ENCODE measurements around the gene SPRED1. TPM values are rescaled to one million over a fixed set of nuclear protein-coding genes. Genes with fewer than 3 reads are reported as not detected.

The SPRED1 gene
- total and polyA plus RNA-seq, 2 donors (not counting 1 experiment from before 2014, with no cell fraction given) = 0.09 to 2.1 TPM

- Histone ChIP-seq H3K36me3 (replicated peaks in 1 of 2; ENCODE audit: control extremely low read depth in 1 of 2, control insufficient read depth in 1 of 2, extremely low read depth in 1 of 2, insufficient read depth in 2 of 2, low read length in 1 of 2) (no peaks in the 10 kb centered on the region), H3K79me2 (ENCODE audit: control insufficient read depth, insufficient read depth, low read length) (no peaks in the 10 kb centered on the region), H4K20me1 (ENCODE audit: control insufficient read depth, insufficient read depth, low read length, poor library complexity, severe bottlenecking) (no peaks in the 10 kb centered on the region), H3K4me1 (ENCODE audit: control insufficient read depth in 2 of 2, insufficient read depth in 2 of 2, low read length in 2 of 2) (no peaks in the 10 kb centered on the region), H3K27ac (ENCODE audit: low read length in 2 of 2) (no peak overlapping the region), H3K27me3 (replicated peaks in 1 of 4; ENCODE audit: control extremely low read depth in 1 of 4, control insufficient read depth in 3 of 4, insufficient read depth in 4 of 4, low read length in 3 of 4) (no peaks in the 10 kb centered on the region), H2AFZ (ENCODE audit: insufficient read depth, low read depth, low read length, poor library complexity, severe bottlenecking) (no peak overlapping the region), H3K4me2 (replicated peaks; ENCODE audit: low read depth, low read length, poor library complexity, severe bottlenecking) (no peak overlapping the region), H3K4me3 (ENCODE audit: control extremely low read depth in 1 of 5, extremely low read depth in 1 of 5, insufficient read depth in 1 of 5, low read depth in 2 of 5, low read length in 4 of 5) (no peak overlapping the region), H3K9ac (ENCODE audit: low read length) (no peak overlapping the region), H3K9me3 (ENCODE audit: control extremely low read depth in 1 of 3, control insufficient read depth in 2 of 3, insufficient read depth in 1 of 3, low read length in 2 of 3) (no peaks in the 10 kb centered on the region)
- intact Hi-C loops (cut with micrococcal nuclease) = no loop called here
- CTCF ChIA-PET = no interaction called here
- TF ChIP-seq, protein P1, sequence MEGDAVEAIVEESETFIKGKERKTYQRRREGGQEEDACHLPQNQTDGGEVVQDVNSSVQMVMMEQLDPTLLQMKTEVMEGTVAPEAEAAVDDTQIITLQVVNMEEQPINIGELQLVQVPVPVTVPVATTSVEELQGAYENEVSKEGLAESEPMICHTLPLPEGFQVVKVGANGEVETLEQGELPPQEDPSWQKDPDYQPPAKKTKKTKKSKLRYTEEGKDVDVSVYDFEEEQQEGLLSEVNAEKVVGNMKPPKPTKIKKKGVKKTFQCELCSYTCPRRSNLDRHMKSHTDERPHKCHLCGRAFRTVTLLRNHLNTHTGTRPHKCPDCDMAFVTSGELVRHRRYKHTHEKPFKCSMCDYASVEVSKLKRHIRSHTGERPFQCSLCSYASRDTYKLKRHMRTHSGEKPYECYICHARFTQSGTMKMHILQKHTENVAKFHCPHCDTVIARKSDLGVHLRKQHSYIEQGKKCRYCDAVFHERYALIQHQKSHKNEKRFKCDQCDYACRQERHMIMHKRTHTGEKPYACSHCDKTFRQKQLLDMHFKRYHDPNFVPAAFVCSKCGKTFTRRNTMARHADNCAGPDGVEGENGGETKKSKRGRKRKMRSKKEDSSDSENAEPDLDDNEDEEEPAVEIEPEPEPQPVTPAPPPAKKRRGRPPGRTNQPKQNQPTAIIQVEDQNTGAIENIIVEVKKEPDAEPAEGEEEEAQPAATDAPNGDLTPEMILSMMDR (IDR thresholded peaks at IDR 0.05) = no peak
- TF ChIP-seq EZH2 (IDR thresholded peaks at IDR 0.05; ENCODE audit: borderline replicate concordance, insufficient read depth, low read depth, low read length, poor library complexity, severe bottlenecking) = no peak
- DNase-seq (no peak), ATAC-seq (ENCODE audit: low read depth) (no peak)
- Mint-ChIP-seq H3K9me3 (ENCODE audit: insufficient read depth) (no peaks in the 10 kb centered on the region), H3K27ac (no peak overlapping the region), H3K4me3 (no peak overlapping the region), H3K4me1 (no peaks in the 10 kb centered on the region), H3K27me3 (peaks cover 7% of the 10 kb centered on the region)
- POLR2A ChIA-PET = no interaction called here
Measured at GRCh38 chr15:38227941-38228340, 24.7 kb upstream of the SPRED1 start.

DNA sequence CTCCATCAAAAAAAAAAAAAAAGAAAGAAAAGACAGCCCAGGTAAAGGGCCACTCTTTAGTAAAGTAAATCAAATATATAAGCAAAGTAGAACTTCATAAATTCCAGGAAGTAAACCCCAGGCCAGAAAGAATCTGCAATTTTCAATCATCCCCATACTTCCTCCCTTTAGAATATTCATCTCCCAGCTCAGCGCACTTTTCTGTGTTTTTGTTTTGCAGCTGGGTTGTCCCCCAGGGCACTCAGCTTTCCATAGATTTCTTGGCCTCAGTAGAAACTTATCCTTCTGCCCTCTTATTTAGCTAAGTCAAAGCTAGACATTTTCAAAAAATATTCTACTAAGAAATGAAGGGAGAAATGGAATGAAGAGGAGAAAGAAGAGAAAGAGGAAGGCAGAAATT, 24.0 kb upstream of the SPRED1 start:
- Histone ChIP-seq H3K9me3 (ENCODE audit: control extremely low read depth in 1 of 3, control insufficient read depth in 2 of 3, insufficient read depth in 1 of 3, low read length in 2 of 3) (no peaks in the 10 kb centered on the region), H3K36me3 (replicated peaks in 1 of 2; ENCODE audit: control extremely low read depth in 1 of 2, control insufficient read depth in 1 of 2, extremely low read depth in 1 of 2, insufficient read depth in 2 of 2, low read length in 1 of 2) (no peaks in the 10 kb centered on the region), H3K4me1 (ENCODE audit: control insufficient read depth in 2 of 2, insufficient read depth in 2 of 2, low read length in 2 of 2) (no peaks in the 10 kb centered on the region), H4K20me1 (ENCODE audit: control insufficient read depth, insufficient read depth, low read length, poor library complexity, severe bottlenecking) (no peaks in the 10 kb centered on the region), H3K4me3 (ENCODE audit: control extremely low read depth in 1 of 5, extremely low read depth in 1 of 5, insufficient read depth in 1 of 5, low read depth in 2 of 5, low read length in 4 of 5) (no peak overlapping the region), H3K4me2 (replicated peaks; ENCODE audit: low read depth, low read length, poor library complexity, severe bottlenecking) (no peak overlapping the region), H3K79me2 (ENCODE audit: control insufficient read depth, insufficient read depth, low read length) (no peaks in the 10 kb centered on the region), H3K27me3 (replicated peaks in 1 of 4; ENCODE audit: control extremely low read depth in 1 of 4, control insufficient read depth in 3 of 4, insufficient read depth in 4 of 4, low read length in 3 of 4) (no peaks in the 10 kb centered on the region), H3K27ac (ENCODE audit: low read length in 2 of 2) (no peak overlapping the region), H3K9ac (ENCODE audit: low read length) (no peak overlapping the region), H2AFZ (ENCODE audit: insufficient read depth, low read depth, low read length, poor library complexity, severe bottlenecking) (no peak overlapping the region)
- ChIA-PET CTCF (no interaction called here), POLR2A (no interaction called here)
- no peak for DNase-seq
- Mint-ChIP-seq H3K27me3 (peaks cover 10% of the 10 kb centered on the region), H3K27ac (no peak overlapping the region), H3K4me3 (no peak overlapping the region), H3K4me1 (no peaks in the 10 kb centered on the region), H3K9me3 (ENCODE audit: insufficient read depth) (no peaks in the 10 kb centered on the region)
- TF ChIP-seq EZH2 (IDR thresholded peaks at IDR 0.05; ENCODE audit: borderline replicate concordance, insufficient read depth, low read depth, low read length, poor library complexity, severe bottlenecking) = no peak
- TF ChIP-seq, protein P1 (IDR thresholded peaks at IDR 0.05) = no peak
- 20% methylated on average over 1 of the region's 1 CpG for WGBS (ENCODE audit: insufficient coverage)
- no peak for ATAC-seq (ENCODE audit: low read depth)
- intact Hi-C loops (cut with micrococcal nuclease) = no loop called here
